ENCODE data around the gene EP400.

DNA sequence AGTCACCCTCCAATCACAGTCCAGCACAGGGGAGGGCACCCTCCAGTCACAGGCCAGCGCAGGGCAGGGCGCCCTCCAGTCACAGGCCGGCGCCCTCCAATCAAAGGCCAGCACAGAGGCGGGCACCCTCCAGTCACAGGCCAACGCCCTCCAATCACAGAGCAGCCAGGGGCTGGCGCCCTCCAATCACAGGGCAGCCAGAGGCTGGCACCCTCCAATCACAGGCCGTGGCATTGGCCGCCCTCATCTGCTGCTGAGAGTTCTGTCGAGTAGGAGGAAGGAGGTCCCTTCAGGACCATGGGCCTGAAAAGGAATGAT lies 167.8 kb downstream of the EP400 start:
- no peak for TF ChIP-seq CTCF (IDR thresholded peaks at IDR 0.05; ENCODE audit: insufficient read depth, low read length, poor library complexity, severe bottlenecking)
- no peak for TF ChIP-seq EZH2phosphoT487 (conservative IDR thresholded peaks at IDR 0.05; ENCODE audit: low read length)
